OCI-LY3 (cell line): Measurements from ENCODE around the gene A4GALT.

Experiments
- H2AFZ ChIP-seq: fragments of 200-600, 300-600 bp; shearing (Covaris generic); 2 replicates; pipeline ENCODE4 v1.6.0; 2014; ENCODE audit warnings: antibody characterized with exemption, low read depth, low read length
- H3K27ac ChIP-seq: fragments of 200-600, 300-600 bp; sonication (generic); 2 replicates; pipeline ENCODE4 v1.5.1; 2014; ENCODE audit warnings: mild to moderate bottlenecking, low read length, moderate library complexity, mixed read lengths
- H3K27me3 ChIP-seq: fragments of 200-600, 300-600 bp; sonication (generic); 2 replicates; pipeline ENCODE4 v1.6.1; 2014; ENCODE audit warnings: low read depth, low read length, mixed read lengths
- H3K36me3 ChIP-seq: fragments of 200-600, 300-600 bp; sonication (generic); replicated peaks from 2 replicates; pipeline ENCODE3; 2014; ENCODE audit warnings: low read depth, low read length, mixed read lengths
- H3K4me1 ChIP-seq: fragments of 300-600, 200-600 bp; sonication (generic); 2 replicates; pipeline ENCODE4 v1.6.1; 2014; ENCODE audit warnings: low read length, mixed read lengths
- H3K4me2 ChIP-seq: fragments of 200-600, 300-600 bp; sonication (generic); 2 replicates; pipeline ENCODE4 v1.6.1; 2014; ENCODE audit warnings: low read length, mixed read lengths
- H3K4me3 ChIP-seq: fragments of 300-600, 200-600 bp; sonication (generic); 2 replicates; pipeline ENCODE4 v1.5.1; 2014; ENCODE audit warnings: antibody characterized with exemption, mild to moderate bottlenecking, low read length, moderate library complexity
- H3K79me2 ChIP-seq: fragments of 300-600, 200-600 bp; shearing (Covaris generic); 2 replicates; pipeline ENCODE4 v1.6.1; 2014; ENCODE audit warnings: mild to moderate bottlenecking, low read length, mixed read lengths
- H3K9ac ChIP-seq: fragments of 300-600, 200-600 bp; shearing (Covaris generic); 2 replicates; pipeline ENCODE4 v1.6.0; 2014; ENCODE audit warnings: mild to moderate bottlenecking, low read length, moderate library complexity
- H3K9me3 ChIP-seq: fragments of 200-600, 300-600 bp; shearing (Covaris generic); 2 replicates; pipeline ENCODE4 v1.6.1; 2014; ENCODE audit warnings: low read length, mixed read lengths; ENCODE audit not compliant: insufficient read depth
- H4K20me1 ChIP-seq: fragments of 200-600, 300-600 bp; sonication (generic); 2 replicates; pipeline ENCODE4 v1.6.1; 2016; ENCODE audit warnings: low read length, mixed read lengths; ENCODE audit not compliant: insufficient read depth
- EZH2phosphoT487 ChIP-seq: fragments of 200-600 bp; shearing (Covaris generic); IDR thresholded peaks from 2 replicates; pipeline ENCODE4 v1.6.1; 2018; ENCODE audit warnings: antibody characterized with exemption, mixed run types, low read depth
- TF ChIP-seq, protein P1 (sequence below): fragments of 200-600, 300-600 bp; sonication (generic); IDR thresholded peaks from 2 replicates; pipeline ENCODE4 v1.5.1; 2014; ENCODE audit warnings: antibody characterized with exemption, low read length, low read depth

The A4GALT gene

DNA sequence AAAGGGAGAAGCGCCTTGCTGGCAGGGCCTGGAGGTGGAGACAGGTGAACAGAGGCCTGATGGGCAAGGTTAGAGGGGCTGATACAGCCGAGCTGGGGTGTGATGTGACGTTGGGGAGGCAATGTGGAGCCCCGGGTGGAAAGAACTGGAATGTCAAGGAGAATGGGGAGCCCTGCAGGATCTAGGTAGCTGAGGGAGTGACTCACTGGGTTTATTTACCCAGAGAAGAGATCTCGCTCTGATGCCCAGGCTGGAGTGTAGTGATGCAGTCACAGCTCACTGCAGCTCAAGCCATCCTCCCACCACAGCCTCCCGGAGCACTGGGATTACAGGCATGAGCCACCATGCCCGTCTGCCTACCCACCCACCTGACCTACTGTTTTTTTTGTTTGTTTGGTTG, 69.5 kb downstream of the A4GALT start:
- no peak overlapping the region for H3K4me3 ChIP-seq
- H4K20me1 ChIP-seq, result peaks cover 12% of the 10 kb centered on the region
- TF ChIP-seq, protein P1, sequence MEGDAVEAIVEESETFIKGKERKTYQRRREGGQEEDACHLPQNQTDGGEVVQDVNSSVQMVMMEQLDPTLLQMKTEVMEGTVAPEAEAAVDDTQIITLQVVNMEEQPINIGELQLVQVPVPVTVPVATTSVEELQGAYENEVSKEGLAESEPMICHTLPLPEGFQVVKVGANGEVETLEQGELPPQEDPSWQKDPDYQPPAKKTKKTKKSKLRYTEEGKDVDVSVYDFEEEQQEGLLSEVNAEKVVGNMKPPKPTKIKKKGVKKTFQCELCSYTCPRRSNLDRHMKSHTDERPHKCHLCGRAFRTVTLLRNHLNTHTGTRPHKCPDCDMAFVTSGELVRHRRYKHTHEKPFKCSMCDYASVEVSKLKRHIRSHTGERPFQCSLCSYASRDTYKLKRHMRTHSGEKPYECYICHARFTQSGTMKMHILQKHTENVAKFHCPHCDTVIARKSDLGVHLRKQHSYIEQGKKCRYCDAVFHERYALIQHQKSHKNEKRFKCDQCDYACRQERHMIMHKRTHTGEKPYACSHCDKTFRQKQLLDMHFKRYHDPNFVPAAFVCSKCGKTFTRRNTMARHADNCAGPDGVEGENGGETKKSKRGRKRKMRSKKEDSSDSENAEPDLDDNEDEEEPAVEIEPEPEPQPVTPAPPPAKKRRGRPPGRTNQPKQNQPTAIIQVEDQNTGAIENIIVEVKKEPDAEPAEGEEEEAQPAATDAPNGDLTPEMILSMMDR, result no peak
- no peak for TF ChIP-seq EZH2phosphoT487
- H3K36me3 ChIP-seq, result no peaks in the 10 kb centered on the region
- no peak overlapping the region for H3K9ac ChIP-seq
- H3K79me2 ChIP-seq, result peaks cover 28% of the 10 kb centered on the region
- H3K27ac ChIP-seq, result no peak overlapping the region
- H2AFZ ChIP-seq, result no peak overlapping the region
- H3K4me1 ChIP-seq, result peaks cover 22% of the 10 kb centered on the region
- H3K27me3 ChIP-seq, result no peaks in the 10 kb centered on the region
- H3K4me2 ChIP-seq, result no peak overlapping the region
- H3K9me3 ChIP-seq, result no peaks in the 10 kb centered on the region

DNA sequence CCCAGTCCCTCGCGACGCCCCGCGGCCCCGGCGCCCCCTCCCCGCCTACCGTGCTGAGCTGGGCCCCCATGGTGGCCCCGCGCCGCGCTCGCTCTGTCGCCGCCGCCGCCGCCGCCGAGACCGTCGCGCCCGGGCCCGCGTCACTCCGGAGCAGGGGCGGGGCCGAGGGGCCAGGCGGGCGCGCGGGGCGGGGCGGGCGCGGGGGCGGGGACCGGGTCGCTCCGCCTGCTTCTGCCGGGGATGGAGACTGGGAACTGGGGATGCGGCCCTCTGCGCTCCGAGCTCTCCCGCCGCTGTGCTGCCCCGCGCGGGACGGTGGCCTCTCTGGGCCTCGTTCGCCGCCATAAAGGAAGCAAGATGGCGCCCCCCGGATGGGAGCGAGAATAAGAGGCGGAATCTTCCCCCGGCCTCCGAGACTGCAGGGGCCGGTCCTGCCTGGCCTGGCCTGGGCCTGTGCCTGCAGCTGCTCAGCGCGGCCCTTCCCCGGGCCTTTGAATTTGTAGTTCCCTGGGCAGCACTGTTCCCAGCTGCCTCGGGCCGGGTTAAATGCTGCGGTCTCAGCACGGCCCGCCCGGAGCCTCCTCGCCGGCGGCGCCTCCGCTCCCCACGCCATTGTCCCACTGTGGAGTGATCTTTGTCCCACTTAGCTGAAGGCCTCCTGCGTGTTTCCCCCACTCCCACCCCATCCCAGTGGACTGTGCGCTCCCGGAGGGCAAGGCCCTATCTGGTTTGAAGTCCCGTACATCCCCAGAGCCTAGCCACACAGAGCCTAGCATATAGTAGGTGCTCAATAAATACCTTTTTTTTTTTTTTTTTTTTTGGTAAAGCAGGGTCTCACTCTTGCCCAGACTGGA, 71.2 kb downstream of the A4GALT start, which contains the start of gene CYB5R3:
Gene CYB5R3 (minus strand): TSS at position 147 of the 854 bp plus-strand sequence. CDS start 77 bp downstream, at position 70.
- Histone ChIP-seq H4K20me1 (peaks cover 17% of the 10 kb centered on the region), H3K27ac (peak within 1 kb of the TSS; percentile 77), H3K27me3 (no peaks in the 10 kb centered on the region), H3K9me3 (no peaks in the 10 kb centered on the region), H3K4me1 (peaks cover 12% of the 10 kb centered on the region), H3K4me2 (peak within 1 kb of the TSS; percentile 99), H3K79me2 (peaks cover 44% of the 10 kb centered on the region), H3K4me3 (peak within 1 kb of the TSS; percentile 96), H3K9ac (peak within 1 kb of the TSS; percentile 95), H2AFZ (peak within 1 kb of the TSS; percentile 82), H3K36me3 (peaks cover 3% of the 10 kb centered on the region)
- TF ChIP-seq, protein P1, result no peak

DNA sequence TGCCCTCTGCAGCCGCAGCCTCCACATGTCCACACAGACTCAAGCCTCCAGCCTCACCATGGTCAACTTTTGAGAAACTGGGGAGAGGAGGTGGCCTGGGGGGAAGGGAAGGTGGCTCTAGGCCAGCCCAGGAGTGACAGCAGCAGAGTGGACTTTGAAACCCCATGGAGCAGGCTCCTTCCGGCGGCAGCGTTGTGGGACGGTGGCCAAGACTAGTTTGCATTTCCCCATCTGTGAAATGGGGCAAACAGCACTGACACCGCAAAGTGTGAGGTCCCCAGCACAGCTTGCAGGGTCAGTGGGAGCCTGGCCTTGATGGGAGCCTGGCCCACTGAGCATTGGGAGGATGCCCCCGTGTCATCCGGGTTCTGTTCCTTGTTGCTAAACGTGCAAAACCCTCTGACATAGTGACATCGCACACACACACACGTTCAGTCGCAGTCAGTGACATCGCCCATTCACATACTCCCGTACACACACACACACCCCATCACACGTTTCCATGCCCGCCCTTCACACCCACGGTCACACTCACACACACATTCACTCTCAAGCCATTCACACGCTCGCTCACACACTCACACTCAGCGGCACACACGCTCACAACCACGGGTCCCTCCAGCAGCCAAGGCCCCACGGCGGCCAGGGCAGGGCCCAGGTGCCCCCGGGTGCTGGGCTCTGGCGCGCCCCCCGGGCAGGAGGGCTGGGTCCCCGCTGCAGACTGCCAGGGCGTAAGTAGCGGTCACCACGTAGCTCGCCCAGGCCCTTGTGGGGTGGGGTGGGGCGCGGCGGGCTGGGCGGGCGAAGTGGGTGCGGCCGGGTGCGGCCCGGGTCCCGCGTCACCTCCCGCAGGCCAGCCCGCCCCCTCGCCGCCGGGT, 72.1 kb downstream of the A4GALT start:
- Histone ChIP-seq H3K79me2 (peaks cover 53% of the 10 kb centered on the region), H2AFZ (no peak overlapping the region; the same call in 1 of the 2 replicates), H3K9me3 (no peaks in the 10 kb centered on the region), H4K20me1 (peaks cover 23% of the 10 kb centered on the region), H3K36me3 (peaks cover 3% of the 10 kb centered on the region), H3K4me3 (peak overlapping the region; percentile 96), H3K27ac (peak overlapping the region; percentile 18; the same call in 1 of the 2 replicates), H3K27me3 (no peaks in the 10 kb centered on the region), H3K4me2 (peak overlapping the region; percentile 99), H3K4me1 (peaks cover 17% of the 10 kb centered on the region), H3K9ac (peak overlapping the region; percentile 85)
- no peak for TF ChIP-seq EZH2phosphoT487
- TF ChIP-seq, protein P1, result no peak

DNA sequence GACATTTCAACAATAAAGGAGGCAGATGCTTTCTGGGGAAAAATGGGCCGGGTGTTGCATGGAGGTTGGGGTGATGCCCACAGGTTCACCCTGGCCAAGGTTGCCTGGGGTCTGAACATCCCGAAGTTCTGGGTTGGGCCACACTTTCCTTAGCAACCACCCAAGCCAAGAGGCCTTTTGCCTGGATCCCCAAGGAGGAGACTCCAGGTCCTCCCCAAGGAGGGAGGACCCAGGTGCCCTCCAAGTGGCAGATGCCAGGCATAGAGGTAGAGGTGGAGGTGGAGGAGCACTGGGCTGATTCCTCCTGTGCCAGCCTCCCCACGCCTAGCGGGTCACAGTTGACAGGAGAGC, 72.7 kb downstream of the A4GALT start:
- H3K4me3 ChIP-seq, result peak overlapping the region; percentile 96

More for the DNA sequence above, 72.7 kb downstream of the A4GALT start:
- Histone ChIP-seq H3K9me3 (no peaks in the 10 kb centered on the region), H3K4me2 (peak overlapping the region; percentile 99), H3K9ac (peak overlapping the region; percentile 85), H3K79me2 (peaks cover 56% of the 10 kb centered on the region), H4K20me1 (peaks cover 23% of the 10 kb centered on the region), H3K4me1 (peaks cover 22% of the 10 kb centered on the region), H3K36me3 (peaks cover 3% of the 10 kb centered on the region), H2AFZ (no peak overlapping the region), H3K27ac (no peak overlapping the region), H3K27me3 (no peaks in the 10 kb centered on the region)
- TF ChIP-seq, protein P1, result no peak
- TF ChIP-seq EZH2phosphoT487, result no peak
